B cell (primary cell): Measurements from ENCODE around the gene RNF130.

Experiments used
- EZH2 ChIP-seq: IDR thresholded peaks from 2 replicates; pipeline ENCODE4 v1.6.1; 2012; ENCODE audit warnings: borderline replicate concordance, low read depth, mild to moderate bottlenecking, moderate library complexity, low read length; ENCODE audit not compliant: insufficient read depth, poor library complexity, severe bottlenecking
- TF ChIP-seq, protein P1 (sequence below): fragments of 200-600 bp; IDR thresholded peaks from one replicate; pipeline ENCODE4 v1.8.0; 2022; ENCODE audit warnings: antibody characterized with exemption, mild to moderate bottlenecking

GRCh38 chr5:180107005-180107404 lies 35.4 kb upstream of the RNF130 start:
- TF ChIP-seq, protein P1, sequence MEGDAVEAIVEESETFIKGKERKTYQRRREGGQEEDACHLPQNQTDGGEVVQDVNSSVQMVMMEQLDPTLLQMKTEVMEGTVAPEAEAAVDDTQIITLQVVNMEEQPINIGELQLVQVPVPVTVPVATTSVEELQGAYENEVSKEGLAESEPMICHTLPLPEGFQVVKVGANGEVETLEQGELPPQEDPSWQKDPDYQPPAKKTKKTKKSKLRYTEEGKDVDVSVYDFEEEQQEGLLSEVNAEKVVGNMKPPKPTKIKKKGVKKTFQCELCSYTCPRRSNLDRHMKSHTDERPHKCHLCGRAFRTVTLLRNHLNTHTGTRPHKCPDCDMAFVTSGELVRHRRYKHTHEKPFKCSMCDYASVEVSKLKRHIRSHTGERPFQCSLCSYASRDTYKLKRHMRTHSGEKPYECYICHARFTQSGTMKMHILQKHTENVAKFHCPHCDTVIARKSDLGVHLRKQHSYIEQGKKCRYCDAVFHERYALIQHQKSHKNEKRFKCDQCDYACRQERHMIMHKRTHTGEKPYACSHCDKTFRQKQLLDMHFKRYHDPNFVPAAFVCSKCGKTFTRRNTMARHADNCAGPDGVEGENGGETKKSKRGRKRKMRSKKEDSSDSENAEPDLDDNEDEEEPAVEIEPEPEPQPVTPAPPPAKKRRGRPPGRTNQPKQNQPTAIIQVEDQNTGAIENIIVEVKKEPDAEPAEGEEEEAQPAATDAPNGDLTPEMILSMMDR: no peak
- TF ChIP-seq EZH2: no peak
